GM18498 (cell line): ENCODE data around the gene TNNI2.
"Not testable (repeated sequence)": the region's sequence is repeated elsewhere in the genome, so short reads cannot be mapped to it uniquely, and the experiment has no call there.

Experiments
- ATAC-seq: cut with Tn5 transposase; IDR thresholded peaks from one replicate; pipeline ENCODE4 v1.9.1; 2021; ENCODE audit warnings: mild to moderate bottlenecking, moderate library complexity; ENCODE audit not compliant: unreplicated experiment

The TNNI2 gene

GRCh38 chr11:1883346-1884302, 44.8 kb downstream of the TNNI2 start:
- ATAC-seq = no peak

- ATAC-seq = no peak
Observed at GRCh38 chr11:1884303-1884700, 45.5 kb downstream of the TNNI2 start.

GRCh38 chr11:1886551-1886950, 47.8 kb downstream of the TNNI2 start:
- not testable (repeated sequence) for ATAC-seq

GRCh38 chr11:1887451-1888346, 48.9 kb downstream of the TNNI2 start:
- ATAC-seq = no peak

GRCh38 chr11:1888347-1888753, 49.6 kb downstream of the TNNI2 start:
- no peak for ATAC-seq

- ATAC-seq = no peak
Observed at GRCh38 chr11:1888811-1889210, 50.0 kb downstream of the TNNI2 start.

- no peak for ATAC-seq
Observed at GRCh38 chr11:1889224-1889930, 50.6 kb downstream of the TNNI2 start.

- ATAC-seq = no peak
Observed at GRCh38 chr11:1889941-1890855, 51.4 kb downstream of the TNNI2 start.
